ENCODE results near the gene ARPC5L.
"Not testable (repeated sequence)": the region's sequence is repeated elsewhere in the genome, so short reads cannot be mapped to it uniquely, and the experiment has no call there.

The ARPC5L gene

GRCh38 chr9:124897570-124898460 is 35.9 kb downstream of the ARPC5L start:
- TF ChIP-seq CTCF (conservative IDR thresholded peaks at IDR 0.05) (no peak), ZFX (IDR thresholded peaks at IDR 0.05) (no peak)
- H3K27ac ChIP-seq, result no peak overlapping the region

- no peak overlapping the region for H3K27ac ChIP-seq
- no peak for TF ChIP-seq CTCF (conservative IDR thresholded peaks at IDR 0.05)
- no peak for TF ChIP-seq ZFX (IDR thresholded peaks at IDR 0.05)
Measured at GRCh38 chr9:124899845-124900244, 37.9 kb downstream of the ARPC5L start.

GRCh38 chr9:124906966-124907365 is 45.0 kb downstream of the ARPC5L start:
- no peak overlapping the region for H3K27ac ChIP-seq
- TF ChIP-seq ZFX (IDR thresholded peaks at IDR 0.05) (no peak), CTCF (conservative IDR thresholded peaks at IDR 0.05) (no peak)

GRCh38 chr9:124908098-124908497 is 46.2 kb downstream of the ARPC5L start:
- H3K27ac ChIP-seq, result no peak overlapping the region
- TF ChIP-seq ZFX (IDR thresholded peaks at IDR 0.05) (no peak), CTCF (conservative IDR thresholded peaks at IDR 0.05) (no peak)

- no peak overlapping the region for H3K27ac ChIP-seq
- TF ChIP-seq CTCF (conservative IDR thresholded peaks at IDR 0.05) (no peak), ZFX (IDR thresholded peaks at IDR 0.05) (no peak)
Measured at GRCh38 chr9:124911766-124912165, 49.8 kb downstream of the ARPC5L start.

GRCh38 chr9:124913378-124913777 is 51.4 kb downstream of the ARPC5L start:
- TF ChIP-seq ZFX (IDR thresholded peaks at IDR 0.05), result no peak
- TF ChIP-seq CTCF (conservative IDR thresholded peaks at IDR 0.05), result no peak
- no peak overlapping the region for H3K27ac ChIP-seq

GRCh38 chr9:124914753-124915405 is 52.9 kb downstream of the ARPC5L start:
- TF ChIP-seq ZFX (IDR thresholded peaks at IDR 0.05), result no peak
- TF ChIP-seq CTCF (conservative IDR thresholded peaks at IDR 0.05), result no peak
- no peak overlapping the region for H3K27ac ChIP-seq

GRCh38 chr9:124920394-124920793 is 58.5 kb downstream of the ARPC5L start:
- H3K27ac ChIP-seq, result not testable (repeated sequence)
